ENCODE measurements around the gene FRY. TPM values are rescaled to one million over a fixed set of nuclear protein-coding genes. Genes with fewer than 3 reads are reported as not detected.

The FRY gene
- total and polyA plus RNA-seq, 4 donors: 6.2 to 31.2 (median 12.7) TPM

GRCh38 chr13:31982540-31982939 lies 49.0 kb upstream of the FRY start:
- WGBS: 47% methylated on average over 5 of the region's 5 CpGs
- DNase-seq (ENCODE audit: low spot score): no peak
- Histone ChIP-seq H3K9me3 (ENCODE audit: control insufficient read depth in 4 of 4, low read length in 3 of 4) (no peaks in the 10 kb centered on the region), H3K27ac (ENCODE audit: low read depth in 1 of 2, low read length in 2 of 2) (peak overlapping the region in 1 of 2 donors; percentile 19), H3K36me3 (ENCODE audit: control insufficient read depth in 4 of 4, insufficient read depth in 3 of 4, low read depth in 1 of 4, low read length in 3 of 4) (no peaks in the 10 kb centered on the region), H3K4me1 (ENCODE audit: control insufficient read depth in 4 of 4, insufficient read depth in 4 of 4, low read length in 3 of 4) (peaks cover 6 to 62% (median 31%) of the 10 kb centered on the region in 4 donors), H3K9ac (ENCODE audit: low read depth in 1 of 2, low read length in 2 of 2) (no peak overlapping the region), H3K4me3 (ENCODE audit: low read depth in 1 of 3, low read length in 3 of 3) (no peak overlapping the region), H3K27me3 (ENCODE audit: control insufficient read depth in 4 of 4, insufficient read depth in 4 of 4, low read length in 3 of 4) (no peaks in the 10 kb centered on the region)
- TF ChIP-seq EGR1 (IDR thresholded peaks at IDR 0.05; ENCODE audit: low read depth in 2 of 2) (no peak), GABPA (IDR thresholded peaks at IDR 0.05 in 1 of 2, conservative IDR thresholded peaks at IDR 0.05 in 1 of 2) (no peak), YY1 (IDR thresholded peaks at IDR 0.05) (peak; percentile 84), ATF3 (IDR thresholded peaks at IDR 0.05) (peak; percentile 48), RAD21 (IDR thresholded peaks at IDR 0.05) (no peak), HNF4G (IDR thresholded peaks at IDR 0.05) (no peak), FOXA1 (IDR thresholded peaks at IDR 0.05) (no peak), SP1 (IDR thresholded peaks at IDR 0.05) (no peak), NR2F2 (IDR thresholded peaks at IDR 0.05) (no peak), FOXA2 (IDR thresholded peaks at IDR 0.05) (no peak), ZBTB33 (IDR thresholded peaks at IDR 0.05) (peak; percentile 34), RXRA (IDR thresholded peaks at IDR 0.05) (peak in 1 of 2 donors; percentile 54), TAF1 (conservative IDR thresholded peaks at IDR 0.05) (no peak), HNF4A (conservative IDR thresholded peaks at IDR 0.05) (peak in 1 of 2 donors; percentile 57), JUND (IDR thresholded peaks at IDR 0.05) (peak; percentile 91 to 97)
- TF ChIP-seq, protein P1, sequence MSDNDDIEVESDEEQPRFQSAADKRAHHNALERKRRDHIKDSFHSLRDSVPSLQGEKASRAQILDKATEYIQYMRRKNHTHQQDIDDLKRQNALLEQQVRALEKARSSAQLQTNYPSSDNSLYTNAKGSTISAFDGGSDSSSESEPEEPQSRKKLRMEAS (IDR thresholded peaks at IDR 0.05): peak; percentile 35
- TF ChIP-seq, protein P2, sequence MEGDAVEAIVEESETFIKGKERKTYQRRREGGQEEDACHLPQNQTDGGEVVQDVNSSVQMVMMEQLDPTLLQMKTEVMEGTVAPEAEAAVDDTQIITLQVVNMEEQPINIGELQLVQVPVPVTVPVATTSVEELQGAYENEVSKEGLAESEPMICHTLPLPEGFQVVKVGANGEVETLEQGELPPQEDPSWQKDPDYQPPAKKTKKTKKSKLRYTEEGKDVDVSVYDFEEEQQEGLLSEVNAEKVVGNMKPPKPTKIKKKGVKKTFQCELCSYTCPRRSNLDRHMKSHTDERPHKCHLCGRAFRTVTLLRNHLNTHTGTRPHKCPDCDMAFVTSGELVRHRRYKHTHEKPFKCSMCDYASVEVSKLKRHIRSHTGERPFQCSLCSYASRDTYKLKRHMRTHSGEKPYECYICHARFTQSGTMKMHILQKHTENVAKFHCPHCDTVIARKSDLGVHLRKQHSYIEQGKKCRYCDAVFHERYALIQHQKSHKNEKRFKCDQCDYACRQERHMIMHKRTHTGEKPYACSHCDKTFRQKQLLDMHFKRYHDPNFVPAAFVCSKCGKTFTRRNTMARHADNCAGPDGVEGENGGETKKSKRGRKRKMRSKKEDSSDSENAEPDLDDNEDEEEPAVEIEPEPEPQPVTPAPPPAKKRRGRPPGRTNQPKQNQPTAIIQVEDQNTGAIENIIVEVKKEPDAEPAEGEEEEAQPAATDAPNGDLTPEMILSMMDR (IDR thresholded peaks at IDR 0.05; ENCODE audit: low read depth, low read length, missing input control): no peak
- TF ChIP-seq, protein P3, sequence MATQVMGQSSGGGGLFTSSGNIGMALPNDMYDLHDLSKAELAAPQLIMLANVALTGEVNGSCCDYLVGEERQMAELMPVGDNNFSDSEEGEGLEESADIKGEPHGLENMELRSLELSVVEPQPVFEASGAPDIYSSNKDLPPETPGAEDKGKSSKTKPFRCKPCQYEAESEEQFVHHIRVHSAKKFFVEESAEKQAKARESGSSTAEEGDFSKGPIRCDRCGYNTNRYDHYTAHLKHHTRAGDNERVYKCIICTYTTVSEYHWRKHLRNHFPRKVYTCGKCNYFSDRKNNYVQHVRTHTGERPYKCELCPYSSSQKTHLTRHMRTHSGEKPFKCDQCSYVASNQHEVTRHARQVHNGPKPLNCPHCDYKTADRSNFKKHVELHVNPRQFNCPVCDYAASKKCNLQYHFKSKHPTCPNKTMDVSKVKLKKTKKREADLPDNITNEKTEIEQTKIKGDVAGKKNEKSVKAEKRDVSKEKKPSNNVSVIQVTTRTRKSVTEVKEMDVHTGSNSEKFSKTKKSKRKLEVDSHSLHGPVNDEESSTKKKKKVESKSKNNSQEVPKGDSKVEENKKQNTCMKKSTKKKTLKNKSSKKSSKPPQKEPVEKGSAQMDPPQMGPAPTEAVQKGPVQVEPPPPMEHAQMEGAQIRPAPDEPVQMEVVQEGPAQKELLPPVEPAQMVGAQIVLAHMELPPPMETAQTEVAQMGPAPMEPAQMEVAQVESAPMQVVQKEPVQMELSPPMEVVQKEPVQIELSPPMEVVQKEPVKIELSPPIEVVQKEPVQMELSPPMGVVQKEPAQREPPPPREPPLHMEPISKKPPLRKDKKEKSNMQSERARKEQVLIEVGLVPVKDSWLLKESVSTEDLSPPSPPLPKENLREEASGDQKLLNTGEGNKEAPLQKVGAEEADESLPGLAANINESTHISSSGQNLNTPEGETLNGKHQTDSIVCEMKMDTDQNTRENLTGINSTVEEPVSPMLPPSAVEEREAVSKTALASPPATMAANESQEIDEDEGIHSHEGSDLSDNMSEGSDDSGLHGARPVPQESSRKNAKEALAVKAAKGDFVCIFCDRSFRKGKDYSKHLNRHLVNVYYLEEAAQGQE (IDR thresholded peaks at IDR 0.05): no peak
